Measurements from ENCODE around the gene POLE. TPM values are rescaled to one million over a fixed set of nuclear protein-coding genes. Genes with fewer than 3 reads are reported as not detected.

The POLE gene
- total RNA-seq, 1 experiment from 2014 or later = 147 TPM

DNA sequence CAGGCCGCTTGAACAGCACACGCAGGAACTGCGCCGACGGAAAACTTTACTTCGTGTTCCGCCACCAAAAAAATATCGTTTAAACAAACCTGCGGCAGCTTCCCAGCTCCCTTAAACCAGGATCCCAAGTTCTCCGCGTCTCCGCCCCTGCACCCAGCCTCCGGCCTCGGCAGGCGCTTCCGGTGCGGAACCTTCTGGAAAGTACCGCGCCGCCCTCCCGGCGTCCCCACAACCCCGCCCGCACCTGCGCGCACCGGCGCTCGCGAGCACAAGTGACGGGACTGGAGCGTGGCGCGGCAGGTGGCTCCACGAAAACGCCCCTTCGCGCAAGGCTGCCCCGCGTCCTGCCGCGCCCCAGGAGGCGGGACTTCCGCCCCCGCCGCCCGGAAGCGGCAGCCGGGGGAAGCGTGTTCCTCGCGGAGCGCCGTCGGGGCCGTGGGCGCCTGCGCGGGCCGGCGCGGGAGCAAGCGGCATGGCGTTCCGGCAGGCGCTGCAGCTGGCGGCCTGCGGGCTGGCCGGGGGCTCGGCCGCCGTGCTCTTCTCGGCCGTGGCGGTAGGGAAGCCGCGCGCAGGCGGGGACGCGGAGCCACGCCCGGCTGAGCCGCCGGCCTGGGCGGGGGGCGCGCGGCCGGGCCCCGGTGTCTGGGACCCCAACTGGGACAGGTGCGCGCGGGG, 23.4 kb upstream of the POLE start, which contains the start of gene PGAM5:
Gene PGAM5 (plus strand): TSS at position 438 of the 675 bp plus-strand sequence. CDS start 35 bp downstream, at position 473.
- H3K23me2 ChIP-seq (ENCODE audit: insufficient read length, low read depth, low read length, poor library complexity, severe bottlenecking) = peaks cover 10% of the 10 kb centered on the region
- no peak within 1 kb of the TSS for H2AK5ac ChIP-seq (ENCODE audit: insufficient read length, low read length)
- Mint-ChIP-seq H3K27me3 (ENCODE audit: low read depth) (no peaks in the 10 kb centered on the region), H3K4me3 (peak within 1 kb of the TSS; percentile 88 to 90), H3K4me1 (peaks cover 6 to 13% of the 10 kb centered on the region in 2 experiments), H3K27ac (peak within 1 kb of the TSS in 2 of 3 experiments; percentile 62 to 91; a peak in 6 of 7 replicates), H3K36me3 (ENCODE audit: insufficient read depth in 1 of 3, low read depth in 3 of 3) (peaks cover 11 to 36% (median 32%) of the 10 kb centered on the region in 3 experiments; a peak in 6 of 7 replicates), H3K9me3 (peaks cover 0 to 12% of the 10 kb centered on the region in 2 experiments; a peak in 2 of 5 replicates)
- H3K27ac ChIP-seq (ENCODE audit: insufficient read length, low read depth, low read length) = no peak within 1 kb of the TSS
- peaks cover 3% of the 10 kb centered on the region; the same call in 1 of the 2 replicates for H3K27me3 ChIP-seq (ENCODE audit: insufficient read depth, low read length)
- no peak within 1 kb of the TSS for H3K56ac ChIP-seq (ENCODE audit: insufficient read length, low read depth, low read length)
- H2AFZ ChIP-seq (ENCODE audit: low read length) = no peak within 1 kb of the TSS
- H3K9me3 ChIP-seq (ENCODE audit: control insufficient read depth, low read depth, low read length) = peaks cover 4% of the 10 kb centered on the region
- DNase-seq = peak; percentile 75
- no peak within 1 kb of the TSS for H4K91ac ChIP-seq (ENCODE audit: insufficient read length, low read depth, low read length)
- no peaks in the 10 kb centered on the region for H3K4me1 ChIP-seq (ENCODE audit: insufficient read depth, low read length)
- peaks cover 6% of the 10 kb centered on the region for H3K79me1 ChIP-seq (ENCODE audit: insufficient read depth, low read depth, low read length, poor library complexity, severe bottlenecking)
- H3K23ac ChIP-seq (ENCODE audit: insufficient read length, low read depth, low read length) = no peak within 1 kb of the TSS
- no peak within 1 kb of the TSS for H3K4ac ChIP-seq (ENCODE audit: low read depth, low read length)
- no peak within 1 kb of the TSS; the same call in 1 of the 2 replicates for H2BK15ac ChIP-seq (ENCODE audit: low read depth, low read length)
- TF ChIP-seq, protein P1, sequence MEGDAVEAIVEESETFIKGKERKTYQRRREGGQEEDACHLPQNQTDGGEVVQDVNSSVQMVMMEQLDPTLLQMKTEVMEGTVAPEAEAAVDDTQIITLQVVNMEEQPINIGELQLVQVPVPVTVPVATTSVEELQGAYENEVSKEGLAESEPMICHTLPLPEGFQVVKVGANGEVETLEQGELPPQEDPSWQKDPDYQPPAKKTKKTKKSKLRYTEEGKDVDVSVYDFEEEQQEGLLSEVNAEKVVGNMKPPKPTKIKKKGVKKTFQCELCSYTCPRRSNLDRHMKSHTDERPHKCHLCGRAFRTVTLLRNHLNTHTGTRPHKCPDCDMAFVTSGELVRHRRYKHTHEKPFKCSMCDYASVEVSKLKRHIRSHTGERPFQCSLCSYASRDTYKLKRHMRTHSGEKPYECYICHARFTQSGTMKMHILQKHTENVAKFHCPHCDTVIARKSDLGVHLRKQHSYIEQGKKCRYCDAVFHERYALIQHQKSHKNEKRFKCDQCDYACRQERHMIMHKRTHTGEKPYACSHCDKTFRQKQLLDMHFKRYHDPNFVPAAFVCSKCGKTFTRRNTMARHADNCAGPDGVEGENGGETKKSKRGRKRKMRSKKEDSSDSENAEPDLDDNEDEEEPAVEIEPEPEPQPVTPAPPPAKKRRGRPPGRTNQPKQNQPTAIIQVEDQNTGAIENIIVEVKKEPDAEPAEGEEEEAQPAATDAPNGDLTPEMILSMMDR (conservative IDR thresholded peaks at IDR 0.05) = no peak
- H3K79me2 ChIP-seq (ENCODE audit: insufficient read depth, low read length) = peaks cover 15% of the 10 kb centered on the region; the same call in 1 of the 2 replicates
- peak within 1 kb of the TSS; percentile 64 for H3K4me2 ChIP-seq (ENCODE audit: insufficient read depth, insufficient read length, low read length)
- no peak within 1 kb of the TSS for H2BK120ac ChIP-seq (ENCODE audit: low read depth, low read length, poor library complexity, severe bottlenecking)
- H3K9ac ChIP-seq (ENCODE audit: extremely low read depth, insufficient read length, low read length) = peak within 1 kb of the TSS; percentile 25
- H4K20me1 ChIP-seq (ENCODE audit: control insufficient read depth, insufficient read depth, insufficient read length) = no peaks in the 10 kb centered on the region
- H2BK20ac ChIP-seq (ENCODE audit: low read depth, low read length, poor library complexity, severe bottlenecking) = no peak within 1 kb of the TSS
- H3K14ac ChIP-seq (ENCODE audit: insufficient read depth, low read length) = peak within 1 kb of the TSS; percentile 71; the same call in 1 of the 2 replicates
- WGBS (ENCODE audit: extremely low coverage, insufficient read length, low lambda C conversion rate) = no CpG with 5 or more reads among the region's 94 CpGs
- no peak within 1 kb of the TSS for H2BK5ac ChIP-seq (ENCODE audit: insufficient read length, low read length)
- H4K8ac ChIP-seq (replicated peaks; ENCODE audit: insufficient read length, low read depth, low read length) = no peak within 1 kb of the TSS
- H3T11ph ChIP-seq (ENCODE audit: low read length) = no peak within 1 kb of the TSS
- H2BK12ac ChIP-seq (ENCODE audit: insufficient read length, low read depth, low read length) = no peak within 1 kb of the TSS
- no peak within 1 kb of the TSS for H4K5ac ChIP-seq (ENCODE audit: insufficient read length, low read depth, low read length)
- peak within 1 kb of the TSS; percentile 85 for H3K18ac ChIP-seq (ENCODE audit: insufficient read length, low read depth, low read length)

All from H9 (cell line).